Measurements from ENCODE around the gene PADI1. TPM values are rescaled to one million over a fixed set of nuclear protein-coding genes. Genes with fewer than 3 reads are reported as not detected.

The PADI1 gene, protein sequence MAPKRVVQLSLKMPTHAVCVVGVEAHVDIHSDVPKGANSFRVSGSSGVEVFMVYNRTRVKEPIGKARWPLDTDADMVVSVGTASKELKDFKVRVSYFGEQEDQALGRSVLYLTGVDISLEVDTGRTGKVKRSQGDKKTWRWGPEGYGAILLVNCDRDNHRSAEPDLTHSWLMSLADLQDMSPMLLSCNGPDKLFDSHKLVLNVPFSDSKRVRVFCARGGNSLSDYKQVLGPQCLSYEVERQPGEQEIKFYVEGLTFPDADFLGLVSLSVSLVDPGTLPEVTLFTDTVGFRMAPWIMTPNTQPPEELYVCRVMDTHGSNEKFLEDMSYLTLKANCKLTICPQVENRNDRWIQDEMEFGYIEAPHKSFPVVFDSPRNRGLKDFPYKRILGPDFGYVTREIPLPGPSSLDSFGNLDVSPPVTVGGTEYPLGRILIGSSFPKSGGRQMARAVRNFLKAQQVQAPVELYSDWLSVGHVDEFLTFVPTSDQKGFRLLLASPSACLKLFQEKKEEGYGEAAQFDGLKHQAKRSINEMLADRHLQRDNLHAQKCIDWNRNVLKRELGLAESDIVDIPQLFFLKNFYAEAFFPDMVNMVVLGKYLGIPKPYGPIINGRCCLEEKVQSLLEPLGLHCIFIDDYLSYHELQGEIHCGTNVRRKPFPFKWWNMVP
- 1.1 and 1.4 TPM in 2 replicates for polyA plus RNA-seq (2011; rRNA removed)
- 1.4 and 1.6 TPM in 2 replicates for polyA plus RNA-seq (2012; cell fraction: cytosol; rRNA removed)
- 3.8 and 4.0 TPM in 2 replicates for polyA plus RNA-seq (2012; cell fraction: nucleus; rRNA removed)
- 1.7 to 2.3 TPM (median 2.0 TPM) in 3 replicates for polyA plus RNA-seq (2017; fragmentation: RNase III; extraction: RNeasy Plus Mini Kit Qiagen cat#74134 plus additional on column Dnase treatment)
- polyA minus RNA-seq (2011; rRNA and poly(A)+ RNA removed): 0.92 and 1.5 TPM in 2 replicates

- Histone ChIP-seq H3K4me3 (no peak within 1 kb of the TSS), H3K4me2 (no peak within 1 kb of the TSS), H3K9me3 (no peaks in the 10 kb centered on the region), H3K4me1 (peaks cover 47% of the 10 kb centered on the region), H3K27ac (peak within 1 kb of the TSS in 1 of 2 experiments; percentile 63; a peak in 5 of 6 replicates)
- ChIA-PET CTCF (no interaction called here), POLR2A (no interaction called here)
- FAIRE-seq (no peak), ATAC-seq (no peak), DNase-seq (ENCODE audit: low read depth in 1 of 2, low spot score in 1 of 2) (no peak)
- WGBS (ENCODE audit: missing lambda C conversion rate): 72% methylated on average over 8 of the region's 9 CpGs
- TF ChIP-seq ESRRA (IDR thresholded peaks at IDR 0.05; ENCODE audit: borderline replicate concordance, low read length) (no peak), RNF2 (IDR thresholded peaks at IDR 0.05; ENCODE audit: borderline replicate concordance, low read depth) (no peak), BHLHE40 (IDR thresholded peaks at IDR 0.05; ENCODE audit: low read depth, low read length) (no peak), ZFP36 (IDR thresholded peaks at IDR 0.05; ENCODE audit: borderline replicate concordance, partially characterized antibody) (no peak), MAZ (IDR thresholded peaks at IDR 0.05; ENCODE audit: borderline replicate concordance, low read depth, low read length) (no peak)
These were observed at the start of gene PADI1 for GRCh38 chr1:17204546-17205440. Gene PADI1, plus strand, starts transcription at chr1:17205128. Its CDS starts 90 bp downstream, at chr1:17205218.

- POLR2A ChIA-PET: no interaction called here
- H3K4me2 ChIP-seq: no peak overlapping the region
- no peak for ATAC-seq
- no peak for TF ChIP-seq CBX2 (IDR thresholded peaks at IDR 0.05; ENCODE audit: borderline replicate concordance, low read depth)
- TF ChIP-seq, protein P1, sequence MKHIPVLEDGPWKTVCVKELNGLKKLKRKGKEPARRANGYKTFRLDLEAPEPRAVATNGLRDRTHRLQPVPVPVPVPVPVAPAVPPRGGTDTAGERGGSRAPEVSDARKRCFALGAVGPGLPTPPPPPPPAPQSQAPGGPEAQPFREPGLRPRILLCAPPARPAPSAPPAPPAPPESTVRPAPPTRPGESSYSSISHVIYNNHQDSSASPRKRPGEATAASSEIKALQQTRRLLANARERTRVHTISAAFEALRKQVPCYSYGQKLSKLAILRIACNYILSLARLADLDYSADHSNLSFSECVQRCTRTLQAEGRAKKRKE (CRISPR knock-in tag; IDR thresholded peaks at IDR 0.05; ENCODE audit: low read depth): no peak
- TF ChIP-seq HEYL (CRISPR knock-in tag; IDR thresholded peaks at IDR 0.05): no peak
- no peak for TF ChIP-seq FOXS1 (CRISPR knock-in tag; IDR thresholded peaks at IDR 0.05)
- TF ChIP-seq KDM5A (IDR thresholded peaks at IDR 0.05): no peak
- TF ChIP-seq MAZ (IDR thresholded peaks at IDR 0.05; ENCODE audit: borderline replicate concordance, low read depth, low read length): no peak
- TF ChIP-seq JUN (IDR thresholded peaks at IDR 0.05): no peak
- no peak for TF ChIP-seq POLR2A (IDR thresholded peaks at IDR 0.05; ENCODE audit: low read length)
- no peak for TF ChIP-seq ZNF302 (CRISPR knock-in tag; IDR thresholded peaks at IDR 0.05)
- TF ChIP-seq, protein P2, sequence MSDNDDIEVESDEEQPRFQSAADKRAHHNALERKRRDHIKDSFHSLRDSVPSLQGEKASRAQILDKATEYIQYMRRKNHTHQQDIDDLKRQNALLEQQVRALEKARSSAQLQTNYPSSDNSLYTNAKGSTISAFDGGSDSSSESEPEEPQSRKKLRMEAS (IDR thresholded peaks at IDR 0.05): no peak
- TF ChIP-seq ESRRA (IDR thresholded peaks at IDR 0.05; ENCODE audit: borderline replicate concordance, low read length): no peak
- TF ChIP-seq, protein P3, sequence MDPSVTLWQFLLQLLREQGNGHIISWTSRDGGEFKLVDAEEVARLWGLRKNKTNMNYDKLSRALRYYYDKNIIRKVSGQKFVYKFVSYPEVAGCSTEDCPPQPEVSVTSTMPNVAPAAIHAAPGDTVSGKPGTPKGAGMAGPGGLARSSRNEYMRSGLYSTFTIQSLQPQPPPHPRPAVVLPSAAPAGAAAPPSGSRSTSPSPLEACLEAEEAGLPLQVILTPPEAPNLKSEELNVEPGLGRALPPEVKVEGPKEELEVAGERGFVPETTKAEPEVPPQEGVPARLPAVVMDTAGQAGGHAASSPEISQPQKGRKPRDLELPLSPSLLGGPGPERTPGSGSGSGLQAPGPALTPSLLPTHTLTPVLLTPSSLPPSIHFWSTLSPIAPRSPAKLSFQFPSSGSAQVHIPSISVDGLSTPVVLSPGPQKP (IDR thresholded peaks at IDR 0.05; ENCODE audit: low read depth, low read length): no peak
- no peak for TF ChIP-seq RARB (CRISPR knock-in tag; IDR thresholded peaks at IDR 0.05)
- TF ChIP-seq PBX3 (IDR thresholded peaks at IDR 0.05): no peak
- TF ChIP-seq POLR2AphosphoS2 (conservative IDR thresholded peaks at IDR 0.05; ENCODE audit: low read length): no peak
- TF ChIP-seq, protein P4, sequence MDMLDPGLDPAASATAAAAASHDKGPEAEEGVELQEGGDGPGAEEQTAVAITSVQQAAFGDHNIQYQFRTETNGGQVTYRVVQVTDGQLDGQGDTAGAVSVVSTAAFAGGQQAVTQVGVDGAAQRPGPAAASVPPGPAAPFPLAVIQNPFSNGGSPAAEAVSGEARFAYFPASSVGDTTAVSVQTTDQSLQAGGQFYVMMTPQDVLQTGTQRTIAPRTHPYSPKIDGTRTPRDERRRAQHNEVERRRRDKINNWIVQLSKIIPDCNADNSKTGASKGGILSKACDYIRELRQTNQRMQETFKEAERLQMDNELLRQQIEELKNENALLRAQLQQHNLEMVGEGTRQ (IDR thresholded peaks at IDR 0.05): no peak
- TF ChIP-seq, protein P5, sequence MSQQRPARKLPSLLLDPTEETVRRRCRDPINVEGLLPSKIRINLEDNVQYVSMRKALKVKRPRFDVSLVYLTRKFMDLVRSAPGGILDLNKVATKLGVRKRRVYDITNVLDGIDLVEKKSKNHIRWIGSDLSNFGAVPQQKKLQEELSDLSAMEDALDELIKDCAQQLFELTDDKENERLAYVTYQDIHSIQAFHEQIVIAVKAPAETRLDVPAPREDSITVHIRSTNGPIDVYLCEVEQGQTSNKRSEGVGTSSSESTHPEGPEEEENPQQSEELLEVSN (IDR thresholded peaks at IDR 0.05; ENCODE audit: borderline replicate concordance, low read depth): no peak
- no peak for FAIRE-seq
- peaks cover 29% of the 10 kb centered on the region for H3K9me3 ChIP-seq
- CTCF ChIA-PET: interaction anchor here (1.0 kb wide), 1 partner anchor 181 kb away, joined by 3 read pairs; no protein-coding TSS in a partner anchor
- no peak overlapping the region for H3K4me3 ChIP-seq
- no peak overlapping the region for H3K27ac ChIP-seq
- WGBS (ENCODE audit: missing lambda C conversion rate): 50% methylated on average over 2 of the region's 2 CpGs
- no peak for DNase-seq (ENCODE audit: low read depth in 1 of 2, low spot score in 1 of 2)
- H3K4me1 ChIP-seq: no peaks in the 10 kb centered on the region
These were observed 49.5 kb upstream of the PADI1 start for GRCh38 chr1:17155257-17155920.
